Activated naive CD4-positive, alpha-beta T cell treated with anti-CD3 and anti-CD28 coated beads, Interleukin-2, amount 50 U/mL, for 72 hours (primary cell): ENCODE data around the gene SYNPO2L. TPM values are rescaled to one million over a fixed set of nuclear protein-coding genes. Genes with fewer than 3 reads are reported as not detected.
A peak's percentile ranks its signal among the peaks of the same experiment; 100 is the strongest.
"Not testable (repeated sequence)": the region's sequence is repeated elsewhere in the genome, so short reads cannot be mapped to it uniquely, and the experiment has no call there.

ENCODE experiments used
- ATAC-seq, 2 donors: fragments of 150-1000 bp; cut with Tn5 transposase; 2 replicates each; pipeline ENCODE4 v1.10.0; 2021; ENCODE audit warnings: mild to moderate bottlenecking in 2 of 2, moderate library complexity in 2 of 2
- DNase-seq, 2 donors: peaks; one replicate each; pipeline ENCODE4 v3.0.0; 2021 to 2022; ENCODE audit warnings: low spot score in 2 of 2
- H3K27ac Mint-ChIP-seq, 2 donors: one replicate each; pipeline ENCODE4 v1.8.0; 2022; ENCODE audit warnings: mild to moderate bottlenecking in 2 of 2, mixed read lengths in 2 of 2
- H3K36me3 Mint-ChIP-seq, 2 donors: one replicate each; pipeline ENCODE4 v1.8.0; 2022; ENCODE audit warnings: mixed read lengths in 2 of 2
- H3K9me3 Mint-ChIP-seq, 2 donors: one replicate each; pipeline ENCODE4 v1.8.0; 2022; ENCODE audit warnings: mixed read lengths in 2 of 2
- total RNA-seq, 2 donors: library from RNA; stranded (reverse); gene quantifications; one replicate each; pipeline ENCODE4 v1.2.3, GENCODE V29; 2022

Gene SYNPO2L, protein sequence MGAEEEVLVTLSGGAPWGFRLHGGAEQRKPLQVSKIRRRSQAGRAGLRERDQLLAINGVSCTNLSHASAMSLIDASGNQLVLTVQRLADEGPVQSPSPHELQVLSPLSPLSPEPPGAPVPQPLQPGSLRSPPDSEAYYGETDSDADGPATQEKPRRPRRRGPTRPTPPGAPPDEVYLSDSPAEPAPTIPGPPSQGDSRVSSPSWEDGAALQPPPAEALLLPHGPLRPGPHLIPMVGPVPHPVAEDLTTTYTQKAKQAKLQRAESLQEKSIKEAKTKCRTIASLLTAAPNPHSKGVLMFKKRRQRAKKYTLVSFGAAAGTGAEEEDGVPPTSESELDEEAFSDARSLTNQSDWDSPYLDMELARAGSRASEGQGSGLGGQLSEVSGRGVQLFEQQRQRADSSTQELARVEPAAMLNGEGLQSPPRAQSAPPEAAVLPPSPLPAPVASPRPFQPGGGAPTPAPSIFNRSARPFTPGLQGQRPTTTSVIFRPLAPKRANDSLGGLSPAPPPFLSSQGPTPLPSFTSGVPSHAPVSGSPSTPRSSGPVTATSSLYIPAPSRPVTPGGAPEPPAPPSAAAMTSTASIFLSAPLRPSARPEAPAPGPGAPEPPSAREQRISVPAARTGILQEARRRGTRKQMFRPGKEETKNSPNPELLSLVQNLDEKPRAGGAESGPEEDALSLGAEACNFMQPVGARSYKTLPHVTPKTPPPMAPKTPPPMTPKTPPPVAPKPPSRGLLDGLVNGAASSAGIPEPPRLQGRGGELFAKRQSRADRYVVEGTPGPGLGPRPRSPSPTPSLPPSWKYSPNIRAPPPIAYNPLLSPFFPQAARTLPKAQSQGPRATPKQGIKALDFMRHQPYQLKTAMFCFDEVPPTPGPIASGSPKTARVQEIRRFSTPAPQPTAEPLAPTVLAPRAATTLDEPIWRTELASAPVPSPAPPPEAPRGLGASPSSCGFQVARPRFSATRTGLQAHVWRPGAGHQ
- not detected for total RNA-seq

DNA sequence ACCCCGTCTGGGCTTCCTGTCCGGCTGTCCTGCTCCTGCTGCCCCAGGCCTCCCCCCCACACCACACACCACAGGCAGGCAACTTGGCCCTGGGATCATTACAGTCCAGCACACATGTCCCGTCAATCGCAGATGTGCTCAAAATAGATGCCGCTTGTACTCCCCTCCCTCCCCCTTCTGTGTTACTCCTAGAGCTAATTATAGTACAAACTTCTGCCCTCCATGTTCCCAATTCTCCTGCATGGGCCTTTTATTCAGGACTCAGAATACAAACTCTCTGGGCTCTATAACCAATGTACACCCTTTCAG lies at the start of gene SYNPO2L:
SYNPO2L (minus strand) TSS at position 40 of the 309 bp plus-strand sequence. CDS start 107 bp downstream, outside the sequence.
- ATAC-seq (no peak), DNase-seq (no peak)
- peak within 1 kb of the TSS in 1 of 2 donors; percentile 50 for H3K27ac Mint-ChIP-seq
- H3K36me3 Mint-ChIP-seq = no peaks in the 10 kb centered on the region
- no peaks in the 10 kb centered on the region for H3K9me3 Mint-ChIP-seq

DNA sequence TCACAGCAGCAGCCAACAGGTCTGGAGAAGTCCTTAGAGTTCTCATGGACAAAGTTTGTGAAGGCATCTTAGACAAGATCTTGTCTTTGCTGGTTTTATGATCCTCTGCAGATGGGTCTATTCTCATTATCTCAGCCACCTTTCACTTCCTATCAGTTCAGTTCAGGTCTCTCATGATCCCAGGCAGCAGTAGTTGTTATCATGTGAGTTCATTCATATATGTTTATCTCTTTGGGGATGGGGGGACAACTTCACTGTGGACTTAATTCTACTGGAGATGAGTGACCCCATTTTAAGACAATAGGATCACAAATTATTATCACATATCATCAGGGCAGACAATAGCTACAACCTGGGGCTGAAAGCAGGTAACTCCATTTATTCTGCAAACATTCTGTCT lies 48.1 kb upstream of the SYNPO2L start:
- H3K36me3 Mint-ChIP-seq = peaks cover 4 to 12% of the 10 kb centered on the region in 2 donors
- not testable (repeated sequence) for H3K27ac Mint-ChIP-seq, H3K9me3 Mint-ChIP-seq, ATAC-seq, DNase-seq

DNA sequence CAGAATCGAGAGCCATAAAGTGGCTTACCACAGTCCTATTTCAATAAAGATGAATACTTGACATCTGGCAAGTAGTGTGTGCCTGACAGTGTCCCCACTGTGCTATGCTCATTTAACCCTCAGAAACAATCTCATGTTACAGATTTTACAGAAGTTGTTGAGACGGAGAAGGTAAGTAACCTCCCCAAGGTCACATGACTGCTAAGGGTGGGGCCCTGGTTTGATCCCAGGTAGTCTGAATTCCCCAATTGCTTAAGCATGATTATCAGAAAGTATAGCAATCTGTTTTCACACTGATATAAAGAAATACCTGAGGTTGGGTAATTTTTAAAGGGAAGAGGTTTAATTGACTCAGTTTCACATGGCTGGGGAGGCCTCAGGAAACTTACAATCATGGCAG lies 43.0 kb upstream of the SYNPO2L start:
- not testable (repeated sequence) for H3K36me3 Mint-ChIP-seq, DNase-seq, ATAC-seq, H3K9me3 Mint-ChIP-seq
- H3K27ac Mint-ChIP-seq = peak overlapping the region in 1 of 2 donors; percentile 79

DNA sequence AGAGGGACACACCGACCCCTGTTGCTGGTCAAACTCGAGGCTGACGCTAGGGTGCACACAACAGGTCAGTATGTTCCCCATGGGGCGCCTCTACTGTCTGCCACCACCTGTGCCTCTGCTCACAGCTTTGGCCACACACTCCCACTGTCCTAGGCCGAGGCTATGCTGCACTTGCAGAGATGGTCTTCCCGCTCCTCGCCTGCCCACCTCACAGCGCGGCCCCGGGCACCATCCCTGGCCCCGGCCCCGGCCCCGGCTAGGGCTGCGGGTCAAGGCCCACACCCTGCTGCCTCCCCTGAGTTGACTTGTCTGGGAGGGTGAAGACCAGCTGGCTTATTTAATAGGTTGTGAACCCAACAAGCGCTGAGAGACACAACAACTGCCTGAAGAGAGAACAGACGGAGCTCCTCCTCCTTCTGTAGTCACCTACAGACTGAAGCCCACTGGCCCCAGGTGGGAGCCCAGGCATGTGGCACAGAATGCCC lies 41.9 kb upstream of the SYNPO2L start, which contains the start of gene AGAP5:
AGAP5 (minus strand) TSS at position 435 of the 485 bp plus-strand sequence; CDS start at position 81, 354 bp downstream.
- H3K27ac Mint-ChIP-seq = peak within 1 kb of the TSS in 1 of 2 donors; percentile 79
- not testable (repeated sequence) for DNase-seq, ATAC-seq, H3K9me3 Mint-ChIP-seq, H3K36me3 Mint-ChIP-seq

DNA sequence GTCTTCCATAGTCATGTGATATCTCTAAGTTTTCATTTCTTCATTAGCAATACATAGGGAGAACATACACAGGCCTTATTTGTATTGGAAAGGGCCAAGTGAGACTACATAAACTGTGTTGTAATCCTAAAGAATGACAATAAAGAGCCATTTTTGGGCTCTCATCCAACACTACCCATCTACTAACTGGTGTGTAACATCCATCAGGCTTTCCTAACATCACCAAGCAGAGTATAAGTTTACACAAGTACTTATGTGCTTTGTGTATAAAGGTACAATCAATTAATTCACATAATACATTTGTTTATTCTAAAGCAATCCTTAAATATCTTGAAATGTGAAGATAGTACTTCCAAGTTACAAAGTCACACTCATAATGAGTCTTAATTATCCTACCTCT lies 39.5 kb upstream of the SYNPO2L start:
- H3K27ac Mint-ChIP-seq, H3K36me3 Mint-ChIP-seq, H3K9me3 Mint-ChIP-seq, ATAC-seq, DNase-seq: not testable (repeated sequence)

DNA sequence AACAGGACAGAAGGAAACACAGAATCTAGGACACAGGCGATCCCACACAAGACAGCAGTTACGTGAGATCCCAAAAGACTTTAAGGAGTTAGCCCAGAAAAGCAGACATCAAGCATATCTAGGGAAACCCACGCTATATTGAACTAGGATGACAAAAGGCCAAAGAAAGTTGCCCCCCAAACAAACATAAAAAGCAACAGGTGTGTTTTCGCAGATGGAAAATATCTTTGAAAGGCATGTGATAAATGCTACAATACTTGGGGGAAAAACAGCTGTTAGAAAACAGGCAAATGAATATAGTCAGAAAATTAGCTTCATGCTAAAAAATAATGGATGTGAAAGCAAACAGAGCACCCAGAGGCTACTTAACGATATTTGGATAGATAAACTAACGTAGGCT lies 34.9 kb upstream of the SYNPO2L start:
- ATAC-seq, H3K27ac Mint-ChIP-seq, DNase-seq, H3K9me3 Mint-ChIP-seq, H3K36me3 Mint-ChIP-seq: not testable (repeated sequence)

DNA sequence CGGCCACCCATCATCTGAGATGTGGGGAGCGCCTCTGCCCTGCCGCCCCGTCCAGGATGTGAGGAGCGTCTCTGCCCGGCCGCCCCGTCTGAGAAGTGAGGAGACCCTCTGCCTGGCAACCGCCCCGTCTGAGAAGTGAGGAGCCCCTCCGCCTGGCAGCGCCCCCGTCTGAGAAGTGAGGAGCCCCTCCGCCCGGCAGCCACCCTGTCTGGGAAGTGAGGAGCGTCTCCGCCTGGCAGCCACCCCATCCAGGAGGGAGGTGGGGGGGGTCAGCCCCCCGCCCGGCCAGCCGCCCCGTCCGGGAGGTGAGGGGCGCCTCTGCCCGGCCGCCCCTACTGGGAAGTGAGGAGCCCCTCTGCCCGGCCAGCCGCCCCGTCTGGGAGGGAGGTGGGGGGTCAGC lies 33.8 kb upstream of the SYNPO2L start:
- not testable (repeated sequence) for DNase-seq, H3K9me3 Mint-ChIP-seq, ATAC-seq, H3K36me3 Mint-ChIP-seq, H3K27ac Mint-ChIP-seq

DNA sequence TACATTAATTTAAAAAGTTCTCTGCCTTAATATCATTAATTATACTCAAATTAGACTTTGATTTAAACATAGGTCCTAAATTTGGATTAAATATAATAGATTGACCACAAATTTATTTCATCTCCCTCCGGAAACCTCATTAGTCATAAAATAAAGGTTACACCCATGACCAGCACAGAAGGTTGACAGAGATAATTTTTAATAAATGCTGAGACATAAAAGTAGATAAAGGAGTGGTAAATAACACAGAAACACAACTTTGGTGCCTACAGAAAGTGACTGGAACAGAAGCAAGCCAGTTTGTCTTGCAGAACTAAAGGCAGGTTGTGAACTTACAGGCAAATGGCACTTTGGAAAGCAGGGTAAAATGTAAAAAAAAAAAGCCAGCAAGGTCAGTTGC lies 31.8 kb upstream of the SYNPO2L start:
- not testable (repeated sequence) for H3K27ac Mint-ChIP-seq, DNase-seq, H3K9me3 Mint-ChIP-seq, H3K36me3 Mint-ChIP-seq, ATAC-seq

DNA sequence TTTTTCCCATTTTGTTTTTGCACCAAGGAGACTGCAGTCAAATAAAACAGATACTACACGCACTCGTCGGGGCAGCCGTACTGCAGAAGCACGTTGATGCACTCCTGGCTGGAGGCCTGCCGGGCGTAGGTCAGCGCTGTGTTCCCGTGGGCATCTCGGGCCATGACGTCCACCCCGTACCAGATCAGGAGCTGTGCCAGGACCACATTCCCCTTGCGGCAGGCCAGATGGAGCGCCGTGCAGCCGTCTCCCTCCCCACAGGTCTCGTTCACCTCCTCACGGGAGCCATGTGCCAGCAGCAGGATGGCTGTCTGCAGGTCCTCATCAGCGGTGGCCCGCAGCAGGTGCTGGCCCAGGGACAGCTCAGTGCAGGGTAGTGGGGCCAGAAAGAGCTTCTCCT lies 18.7 kb upstream of the SYNPO2L start:
- ATAC-seq, H3K36me3 Mint-ChIP-seq, H3K9me3 Mint-ChIP-seq, H3K27ac Mint-ChIP-seq, DNase-seq: not testable (repeated sequence)

DNA sequence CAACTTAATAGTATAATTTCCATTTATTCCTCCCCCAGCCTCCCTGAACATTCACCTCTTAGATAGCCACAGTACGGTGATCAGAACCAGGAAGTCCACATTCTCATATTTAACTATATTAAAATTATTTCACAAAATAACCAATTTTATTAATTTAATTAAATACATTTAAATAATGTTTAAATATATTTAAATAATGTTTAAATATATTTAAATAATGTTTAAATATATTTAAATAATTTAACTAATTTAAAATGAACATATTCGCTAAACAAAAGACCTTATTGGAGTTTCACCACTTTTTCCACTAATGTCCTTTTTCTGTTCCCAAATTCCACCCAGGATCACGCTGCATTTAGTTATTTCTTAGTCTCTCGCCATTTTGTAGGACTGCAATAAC lies 12.5 kb upstream of the SYNPO2L start:
- H3K36me3 Mint-ChIP-seq, DNase-seq, H3K9me3 Mint-ChIP-seq, H3K27ac Mint-ChIP-seq, ATAC-seq: not testable (repeated sequence)

DNA sequence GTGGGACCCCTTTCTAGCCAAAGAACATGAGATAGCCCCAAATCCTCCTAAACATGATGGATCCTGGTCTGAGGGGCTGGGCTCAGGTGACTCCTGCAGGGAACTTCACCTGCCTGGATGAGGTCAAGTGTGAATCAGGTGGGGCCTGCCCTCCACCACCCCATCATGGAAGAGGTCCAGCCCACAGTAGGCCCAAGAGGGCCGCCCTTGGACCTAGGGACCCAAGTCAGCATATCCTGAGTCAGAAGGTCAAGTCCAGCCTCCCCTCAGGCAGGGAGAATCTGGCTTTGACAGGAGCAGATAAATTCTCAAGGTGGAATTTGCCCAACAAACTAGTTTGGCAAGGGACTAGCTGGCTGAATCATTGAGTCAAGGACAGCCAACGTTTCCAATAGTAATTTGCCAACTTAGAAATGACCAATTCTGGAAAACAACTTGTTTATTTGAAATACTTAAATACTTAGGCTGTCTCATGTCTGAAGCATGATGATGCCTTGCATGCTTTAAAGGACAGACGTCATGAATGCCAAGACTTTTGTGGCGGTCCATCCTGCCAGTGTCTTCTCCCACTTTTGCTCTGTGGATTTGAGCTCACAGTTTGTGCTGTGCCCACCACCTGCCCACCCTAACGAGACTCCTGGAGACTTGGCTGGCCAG lies 10.5 kb upstream of the SYNPO2L start:
- ATAC-seq, H3K27ac Mint-ChIP-seq, DNase-seq, H3K36me3 Mint-ChIP-seq, H3K9me3 Mint-ChIP-seq: not testable (repeated sequence)

DNA sequence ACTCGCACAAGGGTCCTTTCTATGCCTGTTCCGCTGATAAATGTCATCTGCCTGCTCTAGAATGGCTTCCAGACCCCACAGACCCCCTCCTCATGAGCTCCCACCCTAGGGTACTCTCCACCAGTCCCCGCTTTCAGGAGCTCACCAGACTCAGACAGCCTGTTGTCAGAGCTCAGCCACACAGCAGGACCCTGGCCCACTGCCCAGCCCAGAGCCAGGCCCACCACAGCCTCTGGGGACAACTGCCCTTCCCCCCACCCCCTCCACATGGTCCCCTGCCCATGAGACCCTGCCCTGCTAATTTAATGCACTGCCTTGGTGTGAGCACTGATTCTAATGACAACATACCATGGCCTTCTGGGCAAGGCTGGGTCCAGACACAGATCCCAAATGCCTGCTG lies 9.8 kb upstream of the SYNPO2L start:
- H3K36me3 Mint-ChIP-seq, ATAC-seq, DNase-seq, H3K27ac Mint-ChIP-seq, H3K9me3 Mint-ChIP-seq: not testable (repeated sequence)

DNA sequence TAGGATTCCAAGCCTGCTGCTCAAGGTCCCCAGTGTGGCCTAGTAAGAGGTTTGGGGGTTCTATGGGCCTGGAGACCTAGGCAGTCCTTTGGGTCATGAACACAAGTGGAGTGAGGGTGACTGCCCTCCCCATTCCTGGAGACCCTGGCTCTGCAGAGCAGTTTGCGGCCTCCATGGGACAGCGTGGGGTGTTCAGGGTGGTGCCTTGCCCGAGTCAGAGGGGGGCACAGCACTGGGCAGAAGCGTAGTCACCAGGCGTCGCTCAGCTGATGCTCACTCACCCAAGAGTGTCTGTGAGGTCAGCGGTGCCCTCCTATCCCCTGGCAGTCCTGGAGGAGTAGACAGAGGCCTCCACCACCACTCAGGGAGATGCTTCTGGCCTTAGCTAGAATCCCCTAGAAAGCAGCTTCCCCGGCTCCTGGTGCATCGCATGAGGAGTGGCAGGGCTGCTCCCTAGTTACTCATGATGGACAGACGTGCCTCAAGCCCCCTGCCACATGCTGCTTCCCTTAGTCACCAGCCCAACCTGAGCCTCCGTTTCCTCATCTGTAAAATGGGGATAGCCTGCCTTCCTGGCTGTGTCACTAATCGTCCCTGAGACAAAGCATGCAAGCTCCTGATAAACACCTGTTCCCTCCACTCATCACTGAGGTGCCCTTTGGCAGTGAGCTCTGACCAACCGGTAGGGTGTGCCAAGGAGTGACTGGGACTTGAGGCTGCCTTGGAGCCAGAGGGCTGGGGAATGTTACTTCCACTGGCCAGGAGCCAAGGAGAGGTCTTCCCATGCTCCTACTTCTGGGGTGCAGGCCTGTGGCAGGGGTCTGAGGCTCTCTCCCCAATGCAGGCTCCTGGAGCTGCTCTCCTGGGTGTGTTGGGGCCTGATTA lies 8.6 kb upstream of the SYNPO2L start:
- not testable (repeated sequence) for H3K9me3 Mint-ChIP-seq, ATAC-seq

DNA sequence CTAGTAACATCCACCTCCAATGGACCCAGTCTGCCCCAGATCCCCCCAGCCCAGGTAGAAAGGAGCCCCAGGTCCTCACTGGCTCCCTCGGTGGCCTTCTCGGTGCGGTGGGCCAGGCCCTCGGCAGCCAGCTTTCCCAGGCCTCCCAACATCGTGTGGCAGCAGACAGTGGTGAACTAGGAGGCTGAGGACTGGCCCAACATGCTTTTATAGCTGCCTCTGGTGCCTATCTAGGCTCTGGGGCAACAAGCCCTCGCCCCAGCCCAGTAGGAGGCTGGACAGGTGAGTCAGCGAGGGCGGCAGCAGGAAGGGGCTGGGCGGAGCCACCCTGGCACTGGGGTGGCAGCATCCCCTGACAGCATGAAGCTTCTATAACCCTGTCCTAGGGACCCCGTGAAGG lies 7.8 kb upstream of the SYNPO2L start:
- H3K36me3 Mint-ChIP-seq, DNase-seq, ATAC-seq, H3K9me3 Mint-ChIP-seq, H3K27ac Mint-ChIP-seq: not testable (repeated sequence)

More for the DNA sequence above, 8.6 kb upstream of the SYNPO2L start:
- DNase-seq, H3K27ac Mint-ChIP-seq, H3K36me3 Mint-ChIP-seq: not testable (repeated sequence)

DNA sequence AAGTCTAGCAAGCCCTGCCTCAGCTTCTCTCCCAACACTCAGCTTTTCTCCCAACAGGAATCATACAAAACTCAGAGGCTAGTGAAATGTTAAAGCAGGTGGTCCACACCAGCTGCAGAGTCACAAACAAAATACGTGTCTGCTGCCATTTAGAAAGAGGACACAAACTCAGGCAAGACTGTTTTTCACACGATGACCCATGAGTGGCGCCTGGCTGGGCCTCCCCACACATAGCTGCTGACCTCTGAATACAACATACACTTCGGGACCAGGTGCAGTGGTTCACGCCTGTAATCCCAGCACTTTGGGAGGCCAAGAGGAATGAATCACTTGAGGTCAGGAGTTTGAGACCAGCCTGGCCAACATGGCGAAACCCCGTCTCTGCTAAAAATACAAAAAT lies 6.9 kb upstream of the SYNPO2L start:
- H3K36me3 Mint-ChIP-seq, DNase-seq, H3K27ac Mint-ChIP-seq, H3K9me3 Mint-ChIP-seq, ATAC-seq: not testable (repeated sequence)
